ENCODE measurements around the gene LCTL.
"Not testable (repeated sequence)": the region's sequence is repeated elsewhere in the genome, so short reads cannot be mapped to it uniquely, and the experiment has no call there.

The LCTL gene

GRCh38 chr15:66590435-66590834 lies 24.6 kb upstream of the LCTL start:
- no peak for DNase-seq

- not testable (repeated sequence) for DNase-seq
These were observed 23.6 kb upstream of the LCTL start for GRCh38 chr15:66589429-66589828.

- DNase-seq: no peak
These were observed 23.2 kb upstream of the LCTL start for GRCh38 chr15:66588971-66589370.

GRCh38 chr15:66588537-66588936 lies 22.7 kb upstream of the LCTL start:
- DNase-seq: no peak

GRCh38 chr15:66587749-66588148 lies 22.0 kb upstream of the LCTL start:
- no peak for DNase-seq

- DNase-seq: no peak
These were observed 21.2 kb upstream of the LCTL start for GRCh38 chr15:66587020-66587419.

- no peak for DNase-seq
These were observed 20.6 kb upstream of the LCTL start for GRCh38 chr15:66586155-66586976.

- DNase-seq: no peak
These were observed 16.3 kb upstream of the LCTL start for GRCh38 chr15:66581972-66582537.

- peak; percentile 1 for DNase-seq
These were observed 14.8 kb upstream of the LCTL start for GRCh38 chr15:66580643-66581042.

GRCh38 chr15:66578286-66578875 lies 12.6 kb upstream of the LCTL start:
- no peak for DNase-seq

- no peak for DNase-seq
These were observed 8.8 kb upstream of the LCTL start for GRCh38 chr15:66574596-66574950.

- no peak for DNase-seq
These were observed 8.2 kb upstream of the LCTL start for GRCh38 chr15:66573719-66574595.

GRCh38 chr15:66573348-66573718 lies 7.5 kb upstream of the LCTL start:
- no peak for DNase-seq

- no peak for DNase-seq
These were observed 6.3 kb upstream of the LCTL start for GRCh38 chr15:66572146-66572545.

GRCh38 chr15:66570842-66571478 lies 5.2 kb upstream of the LCTL start:
- no peak for DNase-seq

- no peak for DNase-seq
These were observed 4.5 kb upstream of the LCTL start for GRCh38 chr15:66570327-66570726.

GRCh38 chr15:66569461-66570137 lies 3.8 kb upstream of the LCTL start:
- no peak for DNase-seq

- no peak for DNase-seq
These were observed 2.1 kb upstream of the LCTL start for GRCh38 chr15:66567897-66568296.

- peak; percentile 55 for DNase-seq
These were observed 1.2 kb upstream of the LCTL start for GRCh38 chr15:66566963-66567531.

GRCh38 chr15:66565141-66565641 lies 607 bp downstream of the LCTL start:
- DNase-seq: no peak

- DNase-seq: no peak
These were observed 1.4 kb downstream of the LCTL start for GRCh38 chr15:66564136-66565041.

All from midbrain (tissue), 1 donor.